ENCODE data around the gene GAS2L3.
A peak's percentile ranks its signal among the peaks of the same experiment; 100 is the strongest.

- TF ChIP-seq, protein P1, sequence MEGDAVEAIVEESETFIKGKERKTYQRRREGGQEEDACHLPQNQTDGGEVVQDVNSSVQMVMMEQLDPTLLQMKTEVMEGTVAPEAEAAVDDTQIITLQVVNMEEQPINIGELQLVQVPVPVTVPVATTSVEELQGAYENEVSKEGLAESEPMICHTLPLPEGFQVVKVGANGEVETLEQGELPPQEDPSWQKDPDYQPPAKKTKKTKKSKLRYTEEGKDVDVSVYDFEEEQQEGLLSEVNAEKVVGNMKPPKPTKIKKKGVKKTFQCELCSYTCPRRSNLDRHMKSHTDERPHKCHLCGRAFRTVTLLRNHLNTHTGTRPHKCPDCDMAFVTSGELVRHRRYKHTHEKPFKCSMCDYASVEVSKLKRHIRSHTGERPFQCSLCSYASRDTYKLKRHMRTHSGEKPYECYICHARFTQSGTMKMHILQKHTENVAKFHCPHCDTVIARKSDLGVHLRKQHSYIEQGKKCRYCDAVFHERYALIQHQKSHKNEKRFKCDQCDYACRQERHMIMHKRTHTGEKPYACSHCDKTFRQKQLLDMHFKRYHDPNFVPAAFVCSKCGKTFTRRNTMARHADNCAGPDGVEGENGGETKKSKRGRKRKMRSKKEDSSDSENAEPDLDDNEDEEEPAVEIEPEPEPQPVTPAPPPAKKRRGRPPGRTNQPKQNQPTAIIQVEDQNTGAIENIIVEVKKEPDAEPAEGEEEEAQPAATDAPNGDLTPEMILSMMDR (conservative IDR thresholded peaks at IDR 0.05 in 1 of 2, IDR thresholded peaks at IDR 0.05 in 1 of 2; ENCODE audit: extremely low read depth in 1 of 2, insufficient read depth in 1 of 2, low read depth in 1 of 2, low read length in 2 of 2), result peak; percentile 82 to 96
- TF ChIP-seq EZH2 (IDR thresholded peaks at IDR 0.05; ENCODE audit: borderline replicate concordance, low read length), result no peak
Measured at GRCh38 chr12:100668945-100669536, 95.6 kb downstream of the GAS2L3 start.

All from mammary epithelial cell (primary cell).